HEK293T (cell line): Measurements from ENCODE around the gene FADS6.

ENCODE experiments used
- ARNT ChIP-seq: fragments of 450-650 bp; IDR thresholded peaks from 2 replicates; pipeline ENCODE4 v1.6.1; 2017; ENCODE audit warnings: mild to moderate bottlenecking
- ELF4 ChIP-seq: fragments of 450-650 bp; IDR thresholded peaks from 2 replicates; pipeline ENCODE4 v1.6.1; 2017; ENCODE audit warnings: antibody characterized with exemption
- FOXA1 ChIP-seq: fragments of 450-650 bp; IDR thresholded peaks from 2 replicates; pipeline ENCODE4 v1.6.1; 2016; ENCODE audit warnings: mild to moderate bottlenecking
- FOXK2 ChIP-seq: fragments of 450-650 bp; IDR thresholded peaks from 2 replicates; pipeline ENCODE4 v1.6.1; 2016; ENCODE audit warnings: mild to moderate bottlenecking
- HDGF ChIP-seq: fragments of 450-650 bp; IDR thresholded peaks from 2 replicates; pipeline ENCODE4 v1.6.1; 2017; ENCODE audit warnings: antibody characterized with exemption, borderline replicate concordance
- L3MBTL2 ChIP-seq: fragments of 450-650 bp; conservative IDR thresholded peaks from 2 replicates; pipeline ENCODE4 v1.6.1; 2016; ENCODE audit warnings: mild to moderate bottlenecking
- NFRKB ChIP-seq: fragments of 450-650 bp; IDR thresholded peaks from 2 replicates; pipeline ENCODE4 v1.6.1; 2016; ENCODE audit warnings: mild to moderate bottlenecking, moderate library complexity
- SP1 ChIP-seq: fragments of 450-650 bp; IDR thresholded peaks from 2 replicates; pipeline ENCODE4 v1.6.1; 2017
- SUZ12 ChIP-seq: fragments of 450-650 bp; IDR thresholded peaks from 2 replicates; pipeline ENCODE4 v1.6.1; 2016; ENCODE audit warnings: mild to moderate bottlenecking
- TF ChIP-seq, protein P1 (sequence below): fragments of 450-650 bp; IDR thresholded peaks from 2 replicates; pipeline ENCODE4 v1.6.1; 2016

DNA sequence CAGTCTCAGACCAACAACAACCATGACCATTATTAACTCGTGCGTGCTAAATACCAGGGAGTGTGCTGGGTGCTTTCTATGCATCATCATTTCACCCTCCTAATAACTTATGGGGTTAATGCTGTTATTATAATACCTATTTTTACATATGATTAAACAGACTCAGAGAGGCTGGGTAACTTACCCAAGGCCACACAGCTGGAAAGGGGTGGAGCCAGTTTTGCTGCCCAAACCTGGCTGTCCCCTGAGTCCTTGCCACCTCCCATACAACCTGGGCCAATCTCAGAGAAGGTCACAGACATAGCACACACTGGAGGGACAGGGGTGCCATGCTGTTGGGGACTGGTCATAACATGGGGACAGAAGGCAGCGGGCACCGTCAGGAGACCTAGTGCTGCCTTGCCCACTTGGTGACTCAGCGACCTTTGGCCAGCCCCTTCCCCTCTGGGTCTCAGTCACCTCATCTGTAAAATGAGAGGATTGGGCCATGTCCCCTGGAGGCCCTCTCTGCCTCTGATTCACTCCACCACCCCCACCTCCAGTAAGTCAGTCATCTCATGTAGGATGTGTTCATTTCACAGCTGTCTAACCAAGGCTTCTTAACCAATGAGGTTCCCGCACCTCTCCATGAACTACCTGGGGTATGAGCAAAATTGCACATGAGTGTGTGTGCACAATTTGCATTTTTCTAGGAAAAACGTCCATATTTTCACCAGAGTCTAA is 11.4 kb upstream of the FADS6 start:
- TF ChIP-seq SP1: no peak
- TF ChIP-seq FOXA1: no peak
- TF ChIP-seq, protein P1, sequence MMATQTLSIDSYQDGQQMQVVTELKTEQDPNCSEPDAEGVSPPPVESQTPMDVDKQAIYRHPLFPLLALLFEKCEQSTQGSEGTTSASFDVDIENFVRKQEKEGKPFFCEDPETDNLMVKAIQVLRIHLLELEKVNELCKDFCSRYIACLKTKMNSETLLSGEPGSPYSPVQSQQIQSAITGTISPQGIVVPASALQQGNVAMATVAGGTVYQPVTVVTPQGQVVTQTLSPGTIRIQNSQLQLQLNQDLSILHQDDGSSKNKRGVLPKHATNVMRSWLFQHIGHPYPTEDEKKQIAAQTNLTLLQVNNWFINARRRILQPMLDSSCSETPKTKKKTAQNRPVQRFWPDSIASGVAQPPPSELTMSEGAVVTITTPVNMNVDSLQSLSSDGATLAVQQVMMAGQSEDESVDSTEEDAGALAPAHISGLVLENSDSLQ: no peak
- TF ChIP-seq FOXK2: no peak
- no peak for TF ChIP-seq L3MBTL2
- TF ChIP-seq HDGF: no peak
- no peak for TF ChIP-seq NFRKB
- no peak for TF ChIP-seq ELF4
- no peak for TF ChIP-seq ARNT
- no peak for TF ChIP-seq SUZ12
